Activated CD4-positive, alpha-beta T cell treated with anti-CD3 and anti-CD28 coated beads, Interleukin-2, amount 10 ng/mL, durations not matched to agents 24 days and 14 days (primary cell): Measurements from ENCODE around the gene MAGI2. TPM values are rescaled to one million over a fixed set of nuclear protein-coding genes. Genes with fewer than 3 reads are reported as not detected.
"Not testable (repeated sequence)": the region's sequence is repeated elsewhere in the genome, so short reads cannot be mapped to it uniquely, and the experiment has no call there.

Experiments used
- DNase-seq: peaks from one replicate; pipeline ENCODE4 v3.0.0; 2022
- H3K27ac Mint-ChIP-seq: one replicate; pipeline ENCODE4 v1.8.0; 2022; ENCODE audit warnings: mild to moderate bottlenecking, mixed read lengths
- H3K27me3 Mint-ChIP-seq: one replicate; pipeline ENCODE4 v1.8.0; 2022; ENCODE audit warnings: mixed read lengths
- H3K36me3 Mint-ChIP-seq: one replicate; pipeline ENCODE4 v1.8.0; 2022; ENCODE audit warnings: low read depth, mild to moderate bottlenecking, mixed read lengths
- H3K4me1 Mint-ChIP-seq: one replicate; pipeline ENCODE4 v1.8.0; 2021; ENCODE audit warnings: mixed read lengths
- H3K4me3 Mint-ChIP-seq: one replicate; pipeline ENCODE4 v1.8.0; 2022; ENCODE audit warnings: mild to moderate bottlenecking, moderate library complexity, mixed read lengths
- H3K9me3 Mint-ChIP-seq: one replicate; pipeline ENCODE4 v1.8.0; 2021; ENCODE audit warnings: mixed read lengths
- intact Hi-C: fragments of 100-400 bp; cut with micrococcal nuclease; formaldehyde crosslinking; loops from one replicate; pipeline ENCODE4 v1.15.1; 2023
- total RNA-seq: library from RNA; stranded (reverse); gene quantifications from 2 replicates; pipeline ENCODE4 v1.2.3, GENCODE V29; 2022

MAGI2 gene
- total RNA-seq, 1 donor from 2014 or later: 0.12 TPM

DNA sequence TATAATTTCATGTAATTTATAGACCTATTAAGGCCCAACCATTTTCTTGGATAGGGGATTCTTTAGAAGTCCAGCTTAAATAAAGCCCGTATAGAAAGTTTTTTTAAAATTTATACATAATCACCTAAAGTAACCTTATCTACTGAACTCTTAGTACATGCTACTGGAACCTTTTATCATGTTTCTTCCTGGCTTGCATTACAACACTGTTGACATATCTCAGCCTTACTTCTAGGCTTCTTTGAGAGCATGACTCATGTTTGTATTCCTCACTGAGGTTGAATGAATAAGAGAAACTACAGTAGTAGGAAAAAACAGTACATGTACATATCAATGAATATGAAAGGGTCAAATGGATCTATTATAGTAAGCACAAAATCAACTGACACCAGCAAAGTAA is 8.2 kb upstream of the MAGI2 start:
- H3K27me3 Mint-ChIP-seq: no peaks in the 10 kb centered on the region
- no peaks in the 10 kb centered on the region for H3K4me1 Mint-ChIP-seq
- H3K36me3 Mint-ChIP-seq: no peaks in the 10 kb centered on the region
- intact Hi-C loops: no loop called here
- no peak overlapping the region for H3K27ac Mint-ChIP-seq
- no peaks in the 10 kb centered on the region for H3K9me3 Mint-ChIP-seq
- no peak overlapping the region for H3K4me3 Mint-ChIP-seq
- no peak for DNase-seq

DNA sequence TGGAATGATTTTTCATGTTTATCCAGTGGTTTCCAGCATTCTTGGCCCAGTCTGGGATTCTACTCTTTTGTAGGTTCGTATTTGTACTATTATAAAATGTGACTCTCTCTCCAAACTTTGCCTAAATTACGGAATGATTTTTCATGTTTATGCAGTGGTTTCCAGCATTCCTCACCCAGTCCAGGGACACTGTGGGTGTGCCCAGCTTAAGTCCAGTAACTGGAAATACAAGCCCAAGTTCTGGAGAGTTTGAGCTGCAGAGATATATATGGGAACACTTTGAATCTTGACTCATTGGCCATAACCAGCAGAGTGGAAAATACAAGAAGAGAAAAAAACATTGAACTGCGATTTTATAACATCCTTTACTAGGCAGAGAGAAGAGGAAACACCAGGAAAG is 5.9 kb upstream of the MAGI2 start:
- H3K4me3 Mint-ChIP-seq: no peak overlapping the region
- H3K9me3 Mint-ChIP-seq: no peaks in the 10 kb centered on the region
- DNase-seq: no peak
- H3K27me3 Mint-ChIP-seq: peaks cover 13% of the 10 kb centered on the region
- intact Hi-C loops: no loop called here
- no peaks in the 10 kb centered on the region for H3K4me1 Mint-ChIP-seq
- no peak overlapping the region for H3K27ac Mint-ChIP-seq
- no peaks in the 10 kb centered on the region for H3K36me3 Mint-ChIP-seq

DNA sequence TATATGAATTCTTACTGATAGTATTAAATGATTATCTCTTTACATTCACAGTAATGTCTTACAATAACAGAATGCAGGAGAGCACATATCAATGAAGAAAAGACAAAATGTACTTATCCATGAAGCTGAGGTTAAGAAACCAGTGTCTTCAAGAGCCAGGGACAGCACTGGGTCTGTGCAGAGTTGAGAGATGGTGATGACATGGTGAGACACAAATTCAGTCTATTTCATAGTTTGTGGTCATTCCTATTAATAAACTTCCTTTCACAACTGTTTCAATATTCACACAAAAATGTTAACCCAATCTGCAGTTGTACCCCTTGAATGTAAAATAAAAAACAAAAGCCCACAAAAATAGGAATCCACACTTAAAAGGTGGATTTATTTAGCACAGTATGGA is 5.3 kb upstream of the MAGI2 start:
- H3K9me3 Mint-ChIP-seq: no peaks in the 10 kb centered on the region
- H3K4me3 Mint-ChIP-seq: no peak overlapping the region
- no peaks in the 10 kb centered on the region for H3K36me3 Mint-ChIP-seq
- DNase-seq: no peak
- H3K27me3 Mint-ChIP-seq: peaks cover 17% of the 10 kb centered on the region
- intact Hi-C loops: no loop called here
- no peak overlapping the region for H3K27ac Mint-ChIP-seq
- no peaks in the 10 kb centered on the region for H3K4me1 Mint-ChIP-seq

DNA sequence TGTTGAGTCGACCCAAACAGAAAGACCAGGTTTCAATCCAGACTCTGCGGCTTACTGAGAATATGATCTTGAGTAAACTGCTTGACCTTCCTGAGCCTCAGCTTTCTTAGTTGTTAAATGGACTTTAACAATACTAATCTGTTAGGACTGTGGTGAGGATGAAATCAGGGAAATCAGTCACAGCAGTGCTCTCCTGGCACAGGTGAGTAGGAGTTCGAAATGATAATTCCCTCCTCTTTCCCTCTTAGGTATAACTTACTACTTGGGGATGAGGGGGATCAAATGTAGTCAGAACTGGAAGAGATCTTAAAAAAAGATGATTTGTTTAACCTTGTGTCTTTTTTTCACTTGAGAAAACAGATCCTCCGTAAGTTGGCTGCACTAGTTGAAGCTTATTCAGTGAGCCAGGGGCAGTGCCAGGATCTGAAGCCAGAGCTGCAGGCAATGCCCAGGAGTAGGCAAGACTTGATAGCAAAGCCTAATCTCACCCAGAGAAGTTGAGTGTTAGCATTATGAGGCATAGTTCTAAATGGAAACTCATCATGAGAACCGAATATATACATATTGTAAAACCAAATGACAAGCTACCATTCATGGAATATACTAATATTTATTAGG is 1.8 kb upstream of the MAGI2 start:
- intact Hi-C loops: no loop called here
- no peak for DNase-seq
- no peak overlapping the region for H3K4me3 Mint-ChIP-seq
- H3K4me1 Mint-ChIP-seq: peaks cover 7% of the 10 kb centered on the region
- H3K36me3 Mint-ChIP-seq: no peaks in the 10 kb centered on the region
- H3K27me3 Mint-ChIP-seq: peaks cover 50% of the 10 kb centered on the region
- H3K9me3 Mint-ChIP-seq: no peaks in the 10 kb centered on the region
- no peak overlapping the region for H3K27ac Mint-ChIP-seq

DNA sequence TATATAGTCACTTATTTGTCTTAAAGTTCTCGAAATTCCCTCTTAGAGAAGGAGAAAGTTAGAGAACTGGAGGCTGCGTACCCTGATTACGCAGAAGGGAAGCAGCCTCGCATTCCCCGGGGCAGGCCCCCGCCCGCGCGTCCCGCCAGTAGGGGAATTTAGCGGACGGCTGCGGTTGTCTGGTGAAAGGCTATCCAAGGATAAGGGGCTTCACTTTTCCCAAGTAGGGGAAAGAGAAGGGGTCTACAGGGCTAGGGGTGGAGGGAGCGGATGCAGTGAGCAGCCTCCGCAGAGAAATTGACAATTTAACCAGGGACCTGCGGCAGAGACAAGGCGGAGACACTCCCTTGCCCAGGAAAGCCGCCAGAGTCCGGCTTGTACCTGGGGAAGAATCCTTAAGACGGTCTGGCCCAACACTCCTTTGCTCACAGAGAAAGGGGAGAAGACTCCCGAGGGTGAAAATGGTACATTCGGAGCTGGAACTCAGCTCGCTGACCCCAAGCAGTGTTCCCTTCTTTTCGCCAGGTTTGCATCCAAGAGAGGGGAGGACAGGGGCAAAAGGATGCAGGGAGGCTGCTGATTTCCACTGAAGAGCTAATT is 994 bp upstream of the MAGI2 start:
- peak; percentile 53 for DNase-seq
- Mint-ChIP-seq H3K4me1 (peaks cover 7% of the 10 kb centered on the region), H3K36me3 (no peaks in the 10 kb centered on the region), H3K4me3 (no peak overlapping the region), H3K27me3 (peaks cover 50% of the 10 kb centered on the region), H3K27ac (no peak overlapping the region), H3K9me3 (no peaks in the 10 kb centered on the region)
- intact Hi-C loops: no loop called here

DNA sequence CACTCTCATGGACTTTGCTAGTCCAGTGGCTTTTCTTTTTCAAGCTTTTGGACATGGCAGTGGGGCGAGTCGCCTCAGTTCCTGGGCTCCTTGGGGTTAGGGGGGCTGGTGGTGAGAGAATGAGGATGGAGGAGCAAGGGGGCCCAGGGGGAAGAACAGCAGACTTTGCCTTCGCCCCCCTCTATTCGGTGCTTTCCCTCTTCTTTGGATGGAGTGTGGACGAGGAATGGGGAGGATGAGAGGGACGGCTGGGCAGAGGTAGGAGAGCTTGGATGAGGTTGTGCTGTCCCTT is 255 bp downstream of the MAGI2 start:
- intact Hi-C loops: no loop called here
- no peaks in the 10 kb centered on the region for H3K36me3 Mint-ChIP-seq
- peaks cover 7% of the 10 kb centered on the region for H3K4me1 Mint-ChIP-seq
- DNase-seq: no peak
- peak overlapping the region; percentile 57 for H3K4me3 Mint-ChIP-seq
- H3K27ac Mint-ChIP-seq: no peak overlapping the region
- no peaks in the 10 kb centered on the region for H3K9me3 Mint-ChIP-seq
- peaks cover 50% of the 10 kb centered on the region for H3K27me3 Mint-ChIP-seq

DNA sequence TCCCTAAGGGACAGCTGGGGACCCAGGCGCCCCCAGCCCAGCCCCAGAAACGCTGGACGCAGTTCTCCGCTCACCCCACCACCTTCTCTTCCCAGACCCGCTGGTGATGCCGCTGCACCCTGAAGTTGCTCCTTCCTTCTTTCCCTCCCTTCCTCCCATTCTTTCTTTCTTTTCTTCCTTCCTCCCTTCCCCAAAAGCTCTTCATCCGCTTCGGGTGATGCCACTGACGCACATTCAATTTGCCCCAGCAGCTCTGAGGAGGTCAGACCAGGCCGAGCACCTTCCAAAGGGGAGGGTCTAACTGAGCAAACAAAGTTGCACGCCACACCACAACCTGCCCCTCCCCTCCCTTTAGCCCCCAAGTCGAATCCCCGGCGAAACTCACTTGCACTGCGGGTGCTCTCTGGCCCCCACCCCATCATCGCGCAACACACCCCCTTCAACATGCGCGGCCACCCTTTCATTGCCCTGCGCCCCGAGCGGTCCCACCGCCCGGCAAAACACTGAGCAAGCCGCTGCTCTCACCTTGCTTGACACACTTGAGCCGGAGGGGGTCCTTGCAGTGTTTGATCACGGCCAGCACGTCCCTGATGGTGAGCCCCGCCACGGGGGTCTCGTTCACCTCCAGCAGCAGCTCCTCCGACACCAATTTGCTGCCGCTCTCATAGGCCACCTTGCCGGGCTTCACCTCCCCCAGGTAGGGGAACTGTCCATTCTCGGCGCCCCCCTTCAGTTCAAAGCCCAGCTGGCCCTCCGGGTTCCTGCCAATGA is 787 bp downstream of the MAGI2 start:
- intact Hi-C loops: no loop called here
- DNase-seq: no peak
- Mint-ChIP-seq H3K4me1 (peaks cover 7% of the 10 kb centered on the region), H3K36me3 (no peaks in the 10 kb centered on the region), H3K27me3 (peaks cover 50% of the 10 kb centered on the region), H3K9me3 (no peaks in the 10 kb centered on the region), H3K27ac (no peak overlapping the region), H3K4me3 (peak overlapping the region; percentile 57)

DNA sequence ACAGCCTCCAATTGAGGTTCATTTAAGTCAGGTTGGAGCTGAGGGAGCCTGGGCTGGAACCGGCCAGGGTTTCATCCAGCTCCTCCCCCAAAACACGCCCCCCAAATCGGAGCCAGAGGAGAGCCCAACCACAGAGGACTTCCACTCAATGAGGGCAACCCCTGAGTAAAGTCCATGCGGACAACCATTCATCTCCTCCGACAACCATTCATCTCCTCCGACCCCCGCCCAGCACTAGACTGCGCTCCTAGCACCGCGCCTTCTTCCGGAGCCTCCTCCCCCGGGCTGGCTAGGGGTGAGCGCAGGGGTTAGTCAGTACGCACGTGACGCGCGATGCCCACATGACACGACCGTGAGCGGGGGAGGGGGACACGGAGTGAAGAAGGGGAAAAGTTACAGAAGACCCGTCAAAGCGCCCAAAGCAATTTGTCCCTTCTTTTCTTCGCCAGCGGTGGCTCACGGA is 1.4 kb downstream of the MAGI2 start:
- intact Hi-C loops: no loop called here
- Mint-ChIP-seq H3K36me3 (no peaks in the 10 kb centered on the region), H3K27me3 (peaks cover 50% of the 10 kb centered on the region), H3K4me3 (peak overlapping the region; percentile 50), H3K27ac (no peak overlapping the region), H3K4me1 (peaks cover 7% of the 10 kb centered on the region), H3K9me3 (no peaks in the 10 kb centered on the region)
- DNase-seq: no peak

DNA sequence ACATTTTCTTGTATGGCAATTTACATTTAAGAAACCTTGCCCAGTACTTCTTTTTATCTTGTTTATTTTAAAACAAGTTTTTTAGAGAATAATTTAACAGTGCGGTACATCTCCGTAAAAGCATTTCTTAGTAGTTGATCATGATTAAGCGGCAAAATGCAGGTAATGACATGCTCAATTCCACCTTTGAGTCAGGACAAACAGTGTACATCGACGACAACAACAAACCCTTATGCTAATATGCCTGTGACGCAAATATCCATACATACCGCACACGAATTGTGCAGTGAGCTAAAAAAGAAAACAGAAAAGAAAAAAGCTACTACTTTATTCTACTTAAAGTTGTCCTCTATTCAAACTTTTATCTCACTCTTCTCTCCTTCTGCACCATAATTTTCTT is 1.9 kb downstream of the MAGI2 start:
- Mint-ChIP-seq H3K9me3 (no peaks in the 10 kb centered on the region), H3K4me3 (no peak overlapping the region), H3K36me3 (no peaks in the 10 kb centered on the region), H3K4me1 (peaks cover 7% of the 10 kb centered on the region), H3K27ac (no peak overlapping the region), H3K27me3 (peaks cover 50% of the 10 kb centered on the region)
- no peak for DNase-seq
- intact Hi-C loops: no loop called here

DNA sequence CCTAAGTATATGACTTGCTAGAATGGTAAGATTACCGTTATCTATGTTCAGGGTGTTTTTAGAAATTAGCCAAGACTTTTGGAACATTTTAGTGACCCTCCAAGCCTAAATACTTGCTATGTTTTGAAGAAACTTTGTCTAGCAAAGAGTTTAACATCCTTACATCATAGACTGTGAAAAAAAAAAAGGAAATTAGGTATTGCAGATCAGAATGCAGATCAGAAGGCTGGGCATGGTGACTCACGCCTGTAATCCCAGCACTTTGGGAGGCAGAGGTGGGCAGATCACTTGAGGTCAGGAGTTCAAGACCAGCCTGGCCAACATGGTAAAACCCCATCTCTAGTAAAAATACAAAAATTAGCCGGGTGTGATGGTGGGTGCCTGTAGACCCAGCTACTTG is 10.7 kb downstream of the MAGI2 start:
- H3K27me3 Mint-ChIP-seq, H3K4me3 Mint-ChIP-seq, H3K9me3 Mint-ChIP-seq, H3K36me3 Mint-ChIP-seq, DNase-seq, H3K27ac Mint-ChIP-seq, intact Hi-C loops, H3K4me1 Mint-ChIP-seq: not testable (repeated sequence)

DNA sequence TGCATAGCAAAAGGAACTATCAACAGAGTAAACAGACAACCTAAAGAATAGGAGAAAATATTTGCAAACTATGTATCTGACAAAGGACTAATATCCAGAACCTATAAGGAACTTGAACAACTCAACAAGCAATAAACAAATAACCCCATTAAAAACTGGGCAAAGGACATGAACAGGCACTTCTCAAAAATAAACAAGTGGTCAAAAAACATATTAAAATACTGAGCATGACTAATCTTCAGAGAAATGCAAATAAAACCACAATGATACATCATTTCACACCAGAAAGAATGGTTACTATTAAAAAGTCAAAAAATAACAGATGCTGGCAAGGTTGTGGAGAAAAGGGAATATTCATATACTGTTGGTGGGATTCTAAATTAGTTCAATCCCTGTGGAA is 17.1 kb downstream of the MAGI2 start:
- Mint-ChIP-seq H3K36me3 (no peaks in the 10 kb centered on the region), H3K27me3 (no peaks in the 10 kb centered on the region)
- intact Hi-C loops: no loop called here

DNA sequence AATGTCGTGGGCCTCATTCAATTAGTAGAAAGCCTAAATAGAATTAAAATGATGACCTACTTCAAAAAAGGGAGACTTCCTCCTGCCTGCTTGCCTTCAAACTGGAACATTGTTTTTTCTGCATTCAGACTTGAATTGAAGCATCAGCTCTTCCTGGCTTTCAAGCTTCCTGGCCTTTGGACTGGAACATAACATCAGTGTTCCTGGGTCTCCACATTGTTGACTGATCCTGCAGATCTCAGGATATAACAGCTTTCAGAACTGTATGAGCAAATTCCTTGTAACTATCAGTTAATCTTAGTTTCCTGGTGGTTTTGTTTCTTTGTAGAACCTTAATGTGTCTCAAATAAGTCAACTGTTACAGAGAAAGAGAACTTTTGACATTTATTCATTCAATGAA is 18.6 kb downstream of the MAGI2 start:
- Mint-ChIP-seq H3K4me3 (no peak overlapping the region), H3K36me3 (no peaks in the 10 kb centered on the region), H3K4me1 (no peaks in the 10 kb centered on the region), H3K9me3 (no peaks in the 10 kb centered on the region), H3K27ac (no peak overlapping the region), H3K27me3 (no peaks in the 10 kb centered on the region)
- intact Hi-C loops: no loop called here
- DNase-seq: no peak

More for the DNA sequence above, 17.1 kb downstream of the MAGI2 start:
- Mint-ChIP-seq H3K27ac (no peak overlapping the region), H3K9me3 (no peaks in the 10 kb centered on the region), H3K4me3 (no peak overlapping the region), H3K4me1 (no peaks in the 10 kb centered on the region)
- DNase-seq: no peak

DNA sequence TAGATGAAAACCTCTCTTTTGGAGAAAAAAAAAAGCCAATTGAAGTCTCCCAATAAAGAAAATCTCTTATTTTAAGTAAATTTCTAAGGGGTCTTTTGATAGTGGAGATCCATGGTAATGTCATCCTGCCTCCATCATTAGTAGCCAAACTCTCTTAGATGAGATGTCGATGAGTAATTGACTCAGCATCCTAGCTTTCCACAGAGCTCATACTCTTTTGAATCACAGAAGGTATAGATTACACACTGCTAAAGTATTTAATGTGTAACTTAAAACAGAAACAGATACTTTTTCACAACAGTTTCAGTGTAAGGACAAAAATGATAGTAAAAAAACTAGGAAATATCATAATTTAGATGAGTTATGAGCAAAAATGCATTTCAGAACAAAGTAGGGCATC is 19.4 kb downstream of the MAGI2 start:
- H3K9me3 Mint-ChIP-seq: no peaks in the 10 kb centered on the region
- no peaks in the 10 kb centered on the region for H3K27me3 Mint-ChIP-seq
- H3K4me3 Mint-ChIP-seq: no peak overlapping the region
- H3K36me3 Mint-ChIP-seq: no peaks in the 10 kb centered on the region
- H3K4me1 Mint-ChIP-seq: no peaks in the 10 kb centered on the region
- H3K27ac Mint-ChIP-seq: no peak overlapping the region
- DNase-seq: no peak
- intact Hi-C loops: no loop called here

DNA sequence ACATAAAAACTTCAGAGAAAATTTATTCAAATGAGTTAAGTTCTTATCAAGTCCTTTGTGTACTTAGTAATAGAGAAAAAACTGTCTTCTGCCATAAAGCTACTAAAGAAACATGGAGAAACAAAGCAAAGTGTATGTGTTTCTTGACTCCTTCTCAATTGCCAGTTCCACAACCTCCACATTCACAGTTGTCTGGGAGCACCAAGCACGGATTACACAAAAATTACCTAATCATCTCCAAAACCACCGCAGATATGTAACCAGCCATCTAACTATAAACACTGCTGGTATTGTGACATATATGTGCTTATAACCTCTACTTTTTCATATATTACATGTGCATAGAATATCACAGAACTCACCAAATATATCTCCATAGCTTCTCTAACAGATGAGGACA is 23.1 kb downstream of the MAGI2 start:
- Mint-ChIP-seq H3K27ac (no peak overlapping the region), H3K4me3 (no peak overlapping the region), H3K4me1 (no peaks in the 10 kb centered on the region), H3K36me3 (no peaks in the 10 kb centered on the region), H3K9me3 (no peaks in the 10 kb centered on the region), H3K27me3 (no peaks in the 10 kb centered on the region)
- DNase-seq: no peak
- intact Hi-C loops: no loop called here
